K562 (cell line): ENCODE results near the gene FAM53B. TPM values are rescaled to one million over a fixed set of nuclear protein-coding genes. Genes with fewer than 3 reads are reported as not detected.

ENCODE experiments used
- ATAC-seq: fragments of 200-7000 bp; cut with Tn5 transposase; 3 replicates; pipeline ENCODE4 v1.9.1; 2020; ENCODE audit warnings: moderate library complexity
- BruUV-seq: library from RNA; stranded (reverse); fragments of 400-500 nt; replicated peaks from 2 replicates; lab custom pipeline; 2021; lab: Mats Ljungman, UMichigan
- CTCF ChIA-PET: fragments of 300-600 bp; formaldehyde crosslinking; extraction: SDS; loops from one replicate; lab custom pipeline; 2021; ENCODE audit warnings: low intra/inter-chr PET ratio; lab: Yijun Ruan, JAX
- POLR2A ChIA-PET: fragments of 300-600, 350-650 bp; sonication (Branson Sonifier 250); formaldehyde crosslinking; extraction: SDS; loops from one replicate; lab custom pipeline; 2021; ENCODE audit warnings: antibody characterized with exemption, inconsistent platforms; lab: Yijun Ruan, JAX
- DNase-seq, 4 experiments: peaks; one replicate each; pipeline versions ENCODE4 v3.0.0 to v3.0.0-alpha.2; 2011 to 2018; ENCODE audit warnings: low spot score in 3 of 4, mixed read lengths in 3 of 4; ENCODE audit errors: extremely low read depth in 1 of 4
- FAIRE-seq: peaks from 2 replicates; lab custom pipeline; 2011; peaks lifted over from hg19 to GRCh38; lab: Jason Lieb, UNC
- H2AFZ ChIP-seq: 2 replicates; pipeline ENCODE4 v1.6.0; 2011; ENCODE audit warnings: low read depth, low read length, control low read depth, inconsistent platforms
- H3K27ac ChIP-seq: fragments of 200-600 bp; 3 replicates; pipeline ENCODE4 v1.8.0; 2011; ENCODE audit warnings: low read depth, mild to moderate bottlenecking, control low read depth, inconsistent platforms, low read length, moderate library complexity, mixed read lengths; ENCODE audit errors: extremely low read depth
- H3K27me3 ChIP-seq, 2 experiments: fragments of 300-600 bp in 1 of 2; 2 replicates in 1 of 2; 3 replicates in 1 of 2; pipeline versions ENCODE4 v1.6.0 to v1.8.0; 2011; ENCODE audit warnings: inconsistent platforms in 2 of 2, low read length in 2 of 2, mild to moderate bottlenecking in 1 of 2, mixed read lengths in 1 of 2, moderate library complexity in 1 of 2; ENCODE audit not compliant: control insufficient read depth in 2 of 2, insufficient read depth in 2 of 2
- H3K36me3 ChIP-seq: fragments of 300-600 bp; 3 replicates; pipeline ENCODE4 v1.8.0; 2011; ENCODE audit warnings: mild to moderate bottlenecking, low read length, inconsistent platforms; ENCODE audit not compliant: control insufficient read depth, insufficient read depth
- H3K4me1 ChIP-seq, 2 experiments: fragments of 200-600 bp in 1 of 2; replicated peaks in 1 of 2; 2 replicates in 1 of 2; 3 replicates in 1 of 2; pipeline versions ENCODE4 v1.5.1 to v1.8.0; 2011; ENCODE audit warnings: inconsistent platforms in 2 of 2, low read length in 2 of 2, mild to moderate bottlenecking in 1 of 2, mixed read lengths in 1 of 2, moderate library complexity in 1 of 2; ENCODE audit not compliant: control insufficient read depth in 2 of 2, insufficient read depth in 2 of 2
- H3K4me2 ChIP-seq: 2 replicates; pipeline ENCODE4 v1.6.1; 2011; ENCODE audit warnings: low read length, control low read depth, inconsistent platforms, mixed read lengths; ENCODE audit not compliant: insufficient read depth
- H3K4me3 ChIP-seq: fragments of 200-600 bp; sonication (generic), shearing (Covaris generic); 2 replicates; pipeline ENCODE4 v1.5.1; 2016; ENCODE audit warnings: control low read depth, inconsistent platforms
- H3K79me2 ChIP-seq: fragments of 200-600 bp; 3 replicates; pipeline ENCODE4 v1.8.0; 2011; ENCODE audit warnings: low read length, inconsistent platforms; ENCODE audit not compliant: control insufficient read depth, insufficient read depth
- H3K9ac ChIP-seq, 2 experiments: 2 replicates each; pipeline versions ENCODE4 v1.6.0 to v1.6.1; 2011; ENCODE audit warnings: low read depth in 2 of 2, low read length in 2 of 2, control low read depth in 1 of 2, inconsistent platforms in 1 of 2, mild to moderate bottlenecking in 1 of 2, mixed read lengths in 1 of 2; ENCODE audit not compliant: insufficient read depth in 1 of 2
- H3K9me1 ChIP-seq: one replicate; pipeline ENCODE4 v1.6.0; 2011; ENCODE audit warnings: inconsistent platforms, mild to moderate bottlenecking, low read length, moderate library complexity; ENCODE audit not compliant: control insufficient read depth, insufficient read depth
- H3K9me3 ChIP-seq: replicated peaks from 2 replicates; pipeline ENCODE4 v1.5.1; 2011; ENCODE audit warnings: low read depth, low read length, inconsistent platforms; ENCODE audit not compliant: control insufficient read depth, insufficient read depth
- H4K20me1 ChIP-seq: replicated peaks from 2 replicates; pipeline ENCODE4 v1.6.1; 2011; ENCODE audit warnings: low read length, inconsistent platforms, mixed read lengths; ENCODE audit not compliant: control insufficient read depth, insufficient read depth
- CTBP1 ChIP-seq: fragments of 450-650 bp; IDR thresholded peaks from 2 replicates; pipeline ENCODE4 v1.6.1; 2016; ENCODE audit warnings: borderline replicate concordance
- E2F8 ChIP-seq: fragments of 450-650 bp; IDR thresholded peaks from 2 replicates; pipeline ENCODE4 v1.7.1; 2018; ENCODE audit warnings: mild to moderate bottlenecking, low read depth; ENCODE audit not compliant: partially characterized antibody
- EGR1 ChIP-seq: fragments of 450-650 bp; conservative IDR thresholded peaks from 2 replicates; pipeline ENCODE4 v1.6.1; 2017; ENCODE audit warnings: mild to moderate bottlenecking
- FUS ChIP-seq: fragments of 200-400 bp; formaldehyde crosslinking; optimal IDR thresholded peaks from 2 replicates; pipeline ENCODE3; 2017; ENCODE audit warnings: low read depth, low read length
- GATA2 ChIP-seq: sonication (generic); formaldehyde crosslinking; IDR thresholded peaks from 2 replicates; pipeline ENCODE4 v1.4.0; 2020; ENCODE audit warnings: mild to moderate bottlenecking, missing genetic modification reagents
- HDAC8 ChIP-seq: fragments of 450-650 bp; IDR thresholded peaks from 2 replicates; pipeline ENCODE4 v1.6.1; 2016; ENCODE audit warnings: mild to moderate bottlenecking, missing genetic modification characterization, moderate library complexity, missing compliant biosample characterization
- NR4A1 ChIP-seq, 2 experiments: fragments of 250-450 bp in 1 of 2; fragments of 450-650 bp in 1 of 2; sonication (Bioruptor Pico) in 1 of 2; IDR thresholded peaks; 2 replicates each; pipeline versions ENCODE4 v1.4.0 to v1.6.1; 2016 to 2020; ENCODE audit warnings: mild to moderate bottlenecking in 2 of 2, missing compliant biosample characterization in 1 of 2, missing genetic modification characterization in 1 of 2, moderate library complexity in 1 of 2
- RBFOX2 ChIP-seq: fragments of 200-400 bp; formaldehyde crosslinking; IDR thresholded peaks from 2 replicates; pipeline ENCODE4 v1.6.1; 2017; ENCODE audit warnings: low read depth, mild to moderate bottlenecking, low read length, moderate library complexity
- SMAD1 ChIP-seq: fragments of 150-350 bp; IDR thresholded peaks from 2 replicates; pipeline ENCODE4 v1.6.1; 2014; ENCODE audit warnings: low read length, low read depth; ENCODE audit not compliant: partially characterized antibody
- ZC3H4 ChIP-seq: sonication (generic); formaldehyde crosslinking; IDR thresholded peaks from 2 replicates; pipeline ENCODE4 v1.9.0; 2021; ENCODE audit warnings: missing genetic modification reagents, borderline replicate concordance
- ZNF644 ChIP-seq: fragments of 200-800 bp; sonication (Bioruptor generic); IDR thresholded peaks from 2 replicates; pipeline ENCODE4 v1.6.1; 2016; ENCODE audit warnings: low read depth, missing genetic modification characterization, missing compliant biosample characterization
- ZSCAN29 ChIP-seq: fragments of 450-650 bp; IDR thresholded peaks from 2 replicates; pipeline ENCODE4 v1.6.1; 2017
- WGBS: fragments of 100-300 bp; shearing (Covaris generic); methylation state at CpG from one replicate; pipeline ENCODE4 v1.1.6; 2016; ENCODE audit warnings: low coverage, mixed read lengths; ENCODE audit not compliant: insufficient coverage; ENCODE audit errors: missing lambda C conversion rate; 5-methylcytosine and 5-hydroxymethylcytosine counted together
- in situ Hi-C: fragments of 300-500 bp; cut with MboI; formaldehyde crosslinking; loops from 4 replicates; pipeline ENCODE4 v1.15.0; 2018; ENCODE audit warnings: inconsistent platforms, mixed read lengths
- intact Hi-C: fragments of 100-400 bp; cut with micrococcal nuclease; formaldehyde crosslinking; loops from 2 replicates; pipeline ENCODE4 v1.14.2; 2022
- polyA plus RNA-seq, 8 experiments: library from polyadenylated mRNA; depleted of rRNA in 4 of 8; stranded (reverse) in 5 of 8; unstranded in 3 of 8; fragments of >200 nt; fragmentation: Nextera tagmentation in 2 of 8; fragmentation: Illumina TruSeq in 1 of 8; extraction: Ambion mirVana in 2 of 8; extraction: Trizol in 1 of 8; gene quantifications; 2 replicates each; pipeline versions ENCODE4 v1.2.1 to v1.2.3, GENCODE V29; 2011 to 2014; ENCODE audit warnings: inconsistent platforms in 1 of 8, missing spikeins in 1 of 8
- total RNA-seq, 7 experiments: library from RNA; depleted of rRNA in 6 of 7; stranded (reverse); fragments of >200 nt in 6 of 7; fragmentation: Illumina TruSeq in 2 of 7; extraction: Trizol in 2 of 7; gene quantifications; 2 replicates each; pipeline versions ENCODE4 v1.2.1 to v1.2.3, GENCODE V29; 2011 to 2021; ENCODE audit warnings: low replicate concordance in 1 of 7

The FAM53B gene
- total and polyA plus RNA-seq, 9 of the 15 experiments (the other 6 are each of a cell fraction or from before 2014, with no cell fraction given): 0.03 to 16.5 (median 5.0) TPM

GRCh38 chr10:124639206-124639605 is 105.0 kb downstream of the FAM53B start:
- H3K9me1 ChIP-seq: no peaks in the 10 kb centered on the region
- in situ Hi-C loops: no loop called here
- intact Hi-C loops: no loop called here
- peaks cover 6% of the 10 kb centered on the region; the same call in 1 of the 3 replicates for H3K36me3 ChIP-seq
- H3K9me3 ChIP-seq: no peaks in the 10 kb centered on the region; the same call in 1 of the 2 replicates
- CTCF ChIA-PET: no interaction called here
- POLR2A ChIA-PET: interaction anchor here (0.6 kb wide), 1 partner anchor 30 kb away, joined by 3 read pairs; no protein-coding TSS in a partner anchor
- ATAC-seq: no peak
- no TSS peak for BruUV-seq
- H4K20me1 ChIP-seq: peaks cover 4% of the 10 kb centered on the region; the same call in 1 of the 2 replicates
- DNase-seq: no peak
- no peak overlapping the region for H3K9ac ChIP-seq
- H3K79me2 ChIP-seq: peaks cover 9% of the 10 kb centered on the region; the same call in 2 of the 3 replicates
- FAIRE-seq: no peak
- TF ChIP-seq HDAC8 (tag): no peak
- no peak for TF ChIP-seq FUS
- TF ChIP-seq RBFOX2: no peak
- TF ChIP-seq E2F8: no peak
- no peak for TF ChIP-seq ZSCAN29
- TF ChIP-seq ZC3H4 (CRISPR knock-in tag): no peak
- TF ChIP-seq GATA2 (CRISPR knock-in tag): no peak
- no peak for TF ChIP-seq NR4A1 (CRISPR knock-in tag; IDR thresholded peaks at IDR 0.05)
- TF ChIP-seq NR4A1 (tag; IDR thresholded peaks at IDR 0.05): no peak
- TF ChIP-seq ZNF644 (tag): no peak
- TF ChIP-seq EGR1: no peak
- TF ChIP-seq SMAD1: no peak
- no peak for TF ChIP-seq CTBP1
- WGBS: 95% methylated on average over 5 of the region's 6 CpGs
- no peaks in the 10 kb centered on the region for H3K27me3 ChIP-seq
- H3K4me3 ChIP-seq: no peak overlapping the region
- peaks cover 21 to 45% of the 10 kb centered on the region in 2 experiments for H3K4me1 ChIP-seq
- H3K4me2 ChIP-seq: no peak overlapping the region
- H2AFZ ChIP-seq: no peak overlapping the region
- no peak overlapping the region for H3K27ac ChIP-seq
